ENCODE results near the gene ANKRD24.
"Not testable (repeated sequence)": the region's sequence is repeated elsewhere in the genome, so short reads cannot be mapped to it uniquely, and the experiment has no call there.

The ANKRD24 gene

DNA sequence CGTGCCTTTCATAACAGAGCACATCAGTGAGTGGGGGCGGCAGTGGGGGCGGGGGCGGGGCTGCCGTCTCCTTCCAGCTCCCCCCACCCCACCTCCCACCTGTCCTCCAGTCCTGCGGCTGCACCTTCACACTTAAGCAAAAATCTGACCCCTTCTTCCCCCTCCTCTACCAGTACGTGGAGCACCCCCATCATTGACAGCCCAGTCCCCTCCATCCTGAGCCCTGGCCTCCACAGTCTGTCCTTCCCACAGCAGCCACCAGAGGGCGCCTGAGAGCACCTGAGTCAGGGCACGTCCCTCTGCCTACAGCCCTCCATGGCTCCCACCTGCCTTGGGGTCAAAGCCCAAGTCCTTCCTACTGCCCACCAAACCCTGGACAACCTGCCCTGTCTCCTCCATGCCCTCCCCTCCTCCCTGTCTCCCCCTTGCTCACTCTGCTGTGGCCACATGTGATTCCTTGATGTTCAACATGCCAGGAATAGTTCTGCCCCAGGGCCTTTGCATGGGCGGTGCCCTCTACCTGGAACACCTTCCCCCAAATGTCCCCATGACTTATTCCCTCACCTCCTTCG is 50.9 kb downstream of the ANKRD24 start:
- H3K36me3 ChIP-seq (ENCODE audit: control insufficient read depth in 1 of 2, insufficient read depth in 2 of 2, low read depth in 1 of 2, low read length in 2 of 2), result peaks cover 0 to 13% of the 10 kb centered on the region in 2 experiments
- no peak overlapping the region for H3K14ac ChIP-seq (ENCODE audit: low read length in 2 of 2)
- H3K4ac ChIP-seq (ENCODE audit: low read depth in 1 of 2, low read length in 2 of 2), result no peak overlapping the region
- H3K9ac ChIP-seq (ENCODE audit: low read length), result no peak overlapping the region
- no peak overlapping the region for H2BK5ac ChIP-seq (ENCODE audit: low read depth, low read length, poor library complexity, severe bottlenecking)
- no peak overlapping the region for H2BK15ac ChIP-seq (ENCODE audit: low read depth, poor library complexity, severe bottlenecking)
- H3K79me1 ChIP-seq (replicated peaks; ENCODE audit: low read length, poor library complexity, severe bottlenecking), result no peaks in the 10 kb centered on the region
- H3K4me1 ChIP-seq (ENCODE audit: control insufficient read depth, insufficient read depth, low read depth, low read length), result peaks cover 13% of the 10 kb centered on the region
- no peak overlapping the region for H4K8ac ChIP-seq (ENCODE audit: low read length)
- peak; percentile 25 for DNase-seq
- H3K4me2 ChIP-seq (ENCODE audit: low read length, poor library complexity, severe bottlenecking), result no peak overlapping the region
- peaks cover 0 to 44% of the 10 kb centered on the region in 2 experiments for H3K27me3 ChIP-seq (ENCODE audit: control insufficient read depth in 1 of 2, insufficient read depth in 1 of 2, low read length in 2 of 2)
- H2BK120ac ChIP-seq (ENCODE audit: low read depth, low read length), result no peak overlapping the region
- H3K27ac ChIP-seq (ENCODE audit: low read length, poor library complexity, severe bottlenecking), result no peak overlapping the region
- no peak overlapping the region for H2AK5ac ChIP-seq (ENCODE audit: low read length, severe bottlenecking)
- no peaks in the 10 kb centered on the region for H3K9me3 ChIP-seq (ENCODE audit: control insufficient read depth, low read length)
- H4K91ac ChIP-seq (ENCODE audit: low read length), result no peak overlapping the region
- H2BK12ac ChIP-seq (ENCODE audit: low read length in 2 of 2), result peak overlapping the region in 1 of 2 experiments; percentile 73
- H3K23ac ChIP-seq (ENCODE audit: low read length in 2 of 2), result no peak overlapping the region
- peak overlapping the region in 1 of 2 experiments; percentile 16 for H3K18ac ChIP-seq (ENCODE audit: low read depth in 1 of 2, low read length in 2 of 2)
- no peak overlapping the region for H2AFZ ChIP-seq (ENCODE audit: low read depth, low read length)
- WGBS, result 60% methylated on average over 11 of the region's 11 CpGs
- no peak overlapping the region for H3K4me3 ChIP-seq (ENCODE audit: insufficient read depth in 1 of 2, low read depth in 1 of 2, low read length in 2 of 2)

- Histone ChIP-seq H4K8ac (ENCODE audit: low read length) (no peak overlapping the region), H3K23ac (ENCODE audit: low read length in 2 of 2) (no peak overlapping the region), H4K91ac (ENCODE audit: low read length) (no peak overlapping the region), H2AFZ (ENCODE audit: low read depth, low read length) (no peak overlapping the region), H3K4ac (ENCODE audit: low read depth in 1 of 2, low read length in 2 of 2) (no peak overlapping the region), H2BK15ac (ENCODE audit: low read depth, poor library complexity, severe bottlenecking) (no peak overlapping the region), H2BK5ac (ENCODE audit: low read depth, low read length, poor library complexity, severe bottlenecking) (no peak overlapping the region), H3K4me1 (ENCODE audit: control insufficient read depth, insufficient read depth, low read depth, low read length) (peaks cover 10% of the 10 kb centered on the region), H3K27me3 (ENCODE audit: control insufficient read depth in 1 of 2, insufficient read depth in 1 of 2, low read length in 2 of 2) (peaks cover 0 to 34% of the 10 kb centered on the region in 2 experiments), H3K79me1 (replicated peaks; ENCODE audit: low read length, poor library complexity, severe bottlenecking) (no peaks in the 10 kb centered on the region), H3K18ac (ENCODE audit: low read depth in 1 of 2, low read length in 2 of 2) (peak overlapping the region in 1 of 2 experiments; percentile 2), H2BK12ac (ENCODE audit: low read length in 2 of 2) (no peak overlapping the region), H3K36me3 (ENCODE audit: control insufficient read depth in 1 of 2, insufficient read depth in 2 of 2, low read depth in 1 of 2, low read length in 2 of 2) (peaks cover 0 to 13% of the 10 kb centered on the region in 2 experiments), H2AK5ac (ENCODE audit: low read length, severe bottlenecking) (peak overlapping the region; percentile 22), H3K4me3 (ENCODE audit: insufficient read depth in 1 of 2, low read depth in 1 of 2, low read length in 2 of 2) (no peak overlapping the region), H2BK120ac (ENCODE audit: low read depth, low read length) (no peak overlapping the region), H3K9me3 (ENCODE audit: control insufficient read depth, low read length) (no peaks in the 10 kb centered on the region), H3K27ac (ENCODE audit: low read length, poor library complexity, severe bottlenecking) (no peak overlapping the region), H3K14ac (ENCODE audit: low read length in 2 of 2) (no peak overlapping the region), H3K4me2 (ENCODE audit: low read length, poor library complexity, severe bottlenecking) (no peak overlapping the region), H3K9ac (ENCODE audit: low read length) (no peak overlapping the region)
- WGBS, result 68% methylated on average over 17 of the region's 21 CpGs
- peak; percentile 34 for DNase-seq
Measured at GRCh38 chr19:4234142-4234861, 51.8 kb downstream of the ANKRD24 start.

DNA sequence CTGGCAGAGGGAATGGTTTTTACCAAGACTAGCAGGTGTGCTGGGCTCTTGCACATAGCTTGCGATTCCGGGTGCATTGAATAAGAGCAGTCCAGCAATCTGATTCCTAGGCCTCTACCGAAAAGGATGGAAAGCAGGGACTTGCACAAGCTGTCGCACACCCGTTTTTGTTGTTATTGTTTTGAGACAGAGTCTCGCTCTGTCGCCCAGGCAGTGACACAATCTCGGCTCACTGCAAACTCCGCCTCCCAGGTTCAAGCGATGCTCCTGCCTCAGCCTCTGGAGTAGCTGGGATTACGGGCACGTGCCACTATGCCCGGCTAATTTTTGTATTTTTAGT is 52.3 kb downstream of the ANKRD24 start:
- Histone ChIP-seq H2BK120ac (ENCODE audit: low read depth, low read length) (no peak overlapping the region), H2AFZ (ENCODE audit: low read depth, low read length) (no peak overlapping the region), H3K4me1 (ENCODE audit: control insufficient read depth, insufficient read depth, low read depth, low read length) (peaks cover 7% of the 10 kb centered on the region), H3K23ac (ENCODE audit: low read length in 2 of 2) (no peak overlapping the region), H3K27me3 (ENCODE audit: control insufficient read depth in 1 of 2, insufficient read depth in 1 of 2, low read length in 2 of 2) (peaks cover 0 to 31% of the 10 kb centered on the region in 2 experiments), H3K9me3 (ENCODE audit: control insufficient read depth, low read length) (no peaks in the 10 kb centered on the region), H3K27ac (ENCODE audit: low read length, poor library complexity, severe bottlenecking) (no peak overlapping the region), H3K4ac (ENCODE audit: low read depth in 1 of 2, low read length in 2 of 2) (no peak overlapping the region), H3K4me3 (ENCODE audit: insufficient read depth in 1 of 2, low read depth in 1 of 2, low read length in 2 of 2) (no peak overlapping the region), H4K91ac (ENCODE audit: low read length) (no peak overlapping the region), H3K79me1 (replicated peaks; ENCODE audit: low read length, poor library complexity, severe bottlenecking) (no peaks in the 10 kb centered on the region), H2BK12ac (ENCODE audit: low read length in 2 of 2) (no peak overlapping the region), H4K8ac (ENCODE audit: low read length) (no peak overlapping the region), H3K4me2 (ENCODE audit: low read length, poor library complexity, severe bottlenecking) (no peak overlapping the region), H2AK5ac (ENCODE audit: low read length, severe bottlenecking) (peak overlapping the region; percentile 22), H2BK5ac (ENCODE audit: low read depth, low read length, poor library complexity, severe bottlenecking) (no peak overlapping the region), H3K14ac (ENCODE audit: low read length in 2 of 2) (no peak overlapping the region), H3K18ac (ENCODE audit: low read depth in 1 of 2, low read length in 2 of 2) (no peak overlapping the region), H3K36me3 (ENCODE audit: control insufficient read depth in 1 of 2, insufficient read depth in 2 of 2, low read depth in 1 of 2, low read length in 2 of 2) (peaks cover 0 to 13% of the 10 kb centered on the region in 2 experiments), H3K9ac (ENCODE audit: low read length) (no peak overlapping the region), H2BK15ac (ENCODE audit: low read depth, poor library complexity, severe bottlenecking) (no peak overlapping the region)
- DNase-seq, result no peak
- 87% methylated on average over 13 of the region's 13 CpGs for WGBS

GRCh38 chr19:4237510-4237909 is 55.0 kb downstream of the ANKRD24 start:
- H2BK15ac ChIP-seq (ENCODE audit: low read depth, poor library complexity, severe bottlenecking); H3K4me3 ChIP-seq (ENCODE audit: insufficient read depth in 1 of 2, low read depth in 1 of 2, low read length in 2 of 2); H4K91ac ChIP-seq (ENCODE audit: low read length); H3K4ac ChIP-seq (ENCODE audit: low read depth in 1 of 2, low read length in 2 of 2); H2BK120ac ChIP-seq (ENCODE audit: low read depth, low read length); H2BK12ac ChIP-seq (ENCODE audit: low read length in 2 of 2); H4K8ac ChIP-seq (ENCODE audit: low read length); H3K9me3 ChIP-seq (ENCODE audit: control insufficient read depth, low read length); H2AK5ac ChIP-seq (ENCODE audit: low read length, severe bottlenecking); H3K23ac ChIP-seq (ENCODE audit: low read length in 2 of 2); H3K27ac ChIP-seq (ENCODE audit: low read length, poor library complexity, severe bottlenecking); H3K79me1 ChIP-seq (replicated peaks; ENCODE audit: low read length, poor library complexity, severe bottlenecking); H3K18ac ChIP-seq (ENCODE audit: low read depth in 1 of 2, low read length in 2 of 2); H3K9ac ChIP-seq (ENCODE audit: low read length); H3K4me1 ChIP-seq (ENCODE audit: control insufficient read depth, insufficient read depth, low read depth, low read length); H3K4me2 ChIP-seq (ENCODE audit: low read length, poor library complexity, severe bottlenecking); DNase-seq; H3K14ac ChIP-seq (ENCODE audit: low read length in 2 of 2); H2AFZ ChIP-seq (ENCODE audit: low read depth, low read length); H2BK5ac ChIP-seq (ENCODE audit: low read depth, low read length, poor library complexity, severe bottlenecking): not testable (repeated sequence)
- Histone ChIP-seq H3K27me3 (ENCODE audit: control insufficient read depth in 1 of 2, insufficient read depth in 1 of 2, low read length in 2 of 2) (peaks cover 0 to 31% of the 10 kb centered on the region in 2 experiments), H3K36me3 (ENCODE audit: control insufficient read depth in 1 of 2, insufficient read depth in 2 of 2, low read depth in 1 of 2, low read length in 2 of 2) (peaks cover 0 to 13% of the 10 kb centered on the region in 2 experiments)
- WGBS, result 93% methylated on average over 16 of the region's 16 CpGs

Measured in mesenchymal stem cell (in vitro differentiated cells and primary cell).